Loucy (cell line): ENCODE measurements around the gene KLF15.

Experiments
- CTCF ChIP-seq: fragments of 200-600 bp; sonication (generic); conservative IDR thresholded peaks from 2 replicates; pipeline ENCODE4 v1.5.1; 2014; ENCODE audit warnings: mild to moderate bottlenecking, antibody characterized with exemption, low read length
- EZH2phosphoT487 ChIP-seq: fragments of 200-600 bp; IDR thresholded peaks from 2 replicates; pipeline ENCODE4 v1.6.1; 2018; ENCODE audit warnings: antibody characterized with exemption, mild to moderate bottlenecking, moderate library complexity, borderline replicate concordance

GRCh38 chr3:126312341-126312740 is 44.9 kb downstream of the KLF15 start:
- no peak for TF ChIP-seq CTCF
- TF ChIP-seq EZH2phosphoT487 = no peak
